Smooth muscle cell (in vitro differentiated cells): Measurements from ENCODE around the gene ROBO4. TPM values are rescaled to one million over a fixed set of nuclear protein-coding genes. Genes with fewer than 3 reads are reported as not detected.

ENCODE experiments used
- DNase-seq: peaks from one replicate; lab custom pipeline; 2025; ENCODE audit not compliant: unreplicated experiment; lab: John Stamatoyannopoulos, UW
- H2AFZ ChIP-seq: fragments of 200-600 bp; sonication (generic); 2 replicates; pipeline ENCODE4 v1.6.0; 2016; ENCODE audit warnings: antibody characterized with exemption, low read depth, mild to moderate bottlenecking
- H3F3A ChIP-seq: fragments of 200-600 bp; sonication (generic); 2 replicates; pipeline ENCODE4 v1.6.0; 2017; ENCODE audit warnings: antibody characterized with exemption, low read depth
- H3K27ac ChIP-seq: fragments of 200-600 bp; sonication (generic); 2 replicates; pipeline ENCODE4 v1.5.1; 2016; ENCODE audit warnings: low read depth, mild to moderate bottlenecking
- H3K27me3 ChIP-seq: fragments of 200-600 bp; sonication (generic); 2 replicates; pipeline ENCODE4 v1.6.1; 2016; ENCODE audit warnings: low read depth, mild to moderate bottlenecking
- H3K36me3 ChIP-seq: fragments of 200-600 bp; sonication (generic); 2 replicates; pipeline ENCODE4 v1.5.1; 2016; ENCODE audit warnings: low read depth
- H3K4me1 ChIP-seq: fragments of 200-600 bp; sonication (generic); 2 replicates; pipeline ENCODE4 v1.5.1; 2016; ENCODE audit warnings: low read depth
- H3K4me2 ChIP-seq: fragments of 200-600 bp; sonication (generic); 2 replicates; pipeline ENCODE4 v1.6.0; 2016; ENCODE audit warnings: mild to moderate bottlenecking
- H3K4me3 ChIP-seq: fragments of 200-600 bp; sonication (generic); 2 replicates; pipeline ENCODE4 v1.5.1; 2016; ENCODE audit warnings: mild to moderate bottlenecking
- H3K79me2 ChIP-seq: fragments of 200-600 bp; sonication (generic); 2 replicates; pipeline ENCODE4 v1.6.0; 2016; ENCODE audit warnings: low read depth, mild to moderate bottlenecking
- H3K9ac ChIP-seq: fragments of 200-600 bp; sonication (generic); 2 replicates; pipeline ENCODE4 v1.6.0; 2016; ENCODE audit warnings: low read depth
- H3K9me3 ChIP-seq: fragments of 200-600 bp; sonication (generic); replicated peaks from 2 replicates; pipeline ENCODE4 v1.5.1; 2016; ENCODE audit warnings: low read depth
- H4K20me1 ChIP-seq: fragments of 200-600 bp; sonication (generic); 2 replicates; pipeline ENCODE4 v1.6.0; 2016; ENCODE audit warnings: low read depth
- CTCF ChIP-seq: fragments of 200-600 bp; sonication (generic); IDR thresholded peaks from 2 replicates; pipeline ENCODE4 v1.5.1; 2017; ENCODE audit warnings: borderline replicate concordance, mild to moderate bottlenecking, antibody characterized with exemption; ENCODE audit not compliant: insufficient read depth, poor library complexity, severe bottlenecking
- WGBS: methylation state at CpG from one replicate; pipeline ENCODE4 v1.1.7; 2016; ENCODE audit warnings: low lambda C conversion rate; 5-methylcytosine and 5-hydroxymethylcytosine counted together
- polyA plus RNA-seq: library from polyadenylated mRNA; unstranded; fragments of >200 nt; fragmentation: Nextera tagmentation; extraction: Ambion mirVana; gene quantifications from 2 replicates; pipeline ENCODE4 v1.2.1, GENCODE V29; 2016
- total RNA-seq: library from RNA; depleted of rRNA; stranded (reverse); fragments of >200 nt; gene quantifications from 2 replicates; pipeline ENCODE4 v1.2.3, GENCODE V29; 2014

The ROBO4 gene
- total and polyA plus RNA-seq, 2 experiments from 2014 or later = 0.40 TPM; not detected in 1

- Histone ChIP-seq H3K9me3 (no peaks in the 10 kb centered on the region), H2AFZ (no peak overlapping the region), H3K27ac (no peak overlapping the region), H4K20me1 (no peaks in the 10 kb centered on the region), H3K79me2 (no peaks in the 10 kb centered on the region), H3K36me3 (no peaks in the 10 kb centered on the region), H3F3A (peaks cover 10% of the 10 kb centered on the region), H3K9ac (no peak overlapping the region), H3K4me2 (peak overlapping the region; percentile 77), H3K4me1 (peaks cover 35% of the 10 kb centered on the region), H3K27me3 (peaks cover 55% of the 10 kb centered on the region), H3K4me3 (no peak overlapping the region)
- TF ChIP-seq CTCF = peak; percentile 48
- WGBS = 29% methylated on average over 3 of the region's 3 CpGs
- DNase-seq = no peak
These were observed 60.2 kb downstream of the ROBO4 start for GRCh38 chr11:124837491-124837856.

- peak overlapping the region; percentile 76 for H3K27ac ChIP-seq
- WGBS = 98% methylated on average over 8 of the region's 8 CpGs
These were observed 61.7 kb downstream of the ROBO4 start for GRCh38 chr11:124835918-124836317.

GRCh38 chr11:124834526-124835180 is 63.0 kb downstream of the ROBO4 start:
- no peak overlapping the region for H3K27ac ChIP-seq
- H3K9ac ChIP-seq = no peak overlapping the region
- no peaks in the 10 kb centered on the region for H3K9me3 ChIP-seq
- H3K79me2 ChIP-seq = no peaks in the 10 kb centered on the region
- peaks cover 31% of the 10 kb centered on the region for H3K27me3 ChIP-seq
- H3F3A ChIP-seq = peaks cover 10% of the 10 kb centered on the region
- no peak overlapping the region for H3K4me2 ChIP-seq
- no peak overlapping the region for H2AFZ ChIP-seq
- no peaks in the 10 kb centered on the region for H3K36me3 ChIP-seq
- H3K4me1 ChIP-seq = peaks cover 18% of the 10 kb centered on the region
- no peak overlapping the region for H3K4me3 ChIP-seq
- WGBS = 82% methylated on average over 3 of the region's 3 CpGs
- DNase-seq = no peak
- TF ChIP-seq CTCF = no peak
- H4K20me1 ChIP-seq = no peaks in the 10 kb centered on the region

More at GRCh38 chr11:124835918-124836317, 61.7 kb downstream of the ROBO4 start:
- Histone ChIP-seq H3K36me3 (no peaks in the 10 kb centered on the region), H3K4me2 (peak overlapping the region; percentile 77), H3F3A (peaks cover 10% of the 10 kb centered on the region), H3K9ac (no peak overlapping the region), H4K20me1 (no peaks in the 10 kb centered on the region), H3K9me3 (no peaks in the 10 kb centered on the region), H3K79me2 (no peaks in the 10 kb centered on the region), H3K4me1 (peaks cover 26% of the 10 kb centered on the region), H3K27me3 (peaks cover 43% of the 10 kb centered on the region), H2AFZ (peak overlapping the region; percentile 88), H3K4me3 (peak overlapping the region; percentile 38)
- DNase-seq = no peak
- TF ChIP-seq CTCF = no peak

Other genes starting within 250 kb of the ROBO4 start
- 12.5 and 14.1 TPM in 2 replicates for gene SIAE, start 224.1 kb downstream of the ROBO4 start, total RNA-seq
- 9.7 and 11.5 TPM in 2 replicates for gene SIAE, start 224.1 kb downstream of the ROBO4 start, polyA plus RNA-seq
- 6.1 and 12.2 TPM in 2 replicates for gene SPA17, start 224.0 kb downstream of the ROBO4 start, total RNA-seq
- 7.4 and 9.2 TPM in 2 replicates for gene SPA17, start 224.0 kb downstream of the ROBO4 start, polyA plus RNA-seq
- gene NRGN, start 157.9 kb downstream of the ROBO4 start, total RNA-seq = 1.2 TPM in 1 of 2 replicates, not detected in the other
- gene NRGN, start 157.9 kb downstream of the ROBO4 start, polyA plus RNA-seq = 2.0 and 2.8 TPM in 2 replicates
- gene VSIG2, start 145.6 kb downstream of the ROBO4 start, total RNA-seq = not detected in 2 replicates
- not detected in 2 replicates for gene VSIG2, start 145.6 kb downstream of the ROBO4 start, polyA plus RNA-seq
- gene ESAM, start 135.6 kb downstream of the ROBO4 start, total RNA-seq = 0.31 and 0.76 TPM in 2 replicates
- gene ESAM, start 135.6 kb downstream of the ROBO4 start, polyA plus RNA-seq = 0.94 and 1.5 TPM in 2 replicates
- gene MSANTD2, start 97.5 kb downstream of the ROBO4 start, total RNA-seq = 18.8 and 25.3 TPM in 2 replicates
- 11.4 and 13.6 TPM in 2 replicates for gene MSANTD2, start 97.5 kb downstream of the ROBO4 start, polyA plus RNA-seq
- 8.9 and 10.4 TPM in 2 replicates for gene ROBO3, start 32.4 kb downstream of the ROBO4 start, total RNA-seq
- 10.8 and 12.8 TPM in 2 replicates for gene ROBO3, start 32.4 kb downstream of the ROBO4 start, polyA plus RNA-seq
- not detected in 2 replicates for gene HEPN1, start 21.4 kb upstream of the ROBO4 start, total RNA-seq
- not detected in 2 replicates for gene HEPN1, start 21.4 kb upstream of the ROBO4 start, polyA plus RNA-seq
- not detected in 2 replicates for gene HEPACAM, start 38.2 kb upstream of the ROBO4 start, total RNA-seq
- gene HEPACAM, start 38.2 kb upstream of the ROBO4 start, polyA plus RNA-seq = not detected in 2 replicates
- gene CCDC15, start 56.3 kb upstream of the ROBO4 start, total RNA-seq = 2.7 and 4.0 TPM in 2 replicates
- 1.2 and 1.9 TPM in 2 replicates for gene CCDC15, start 56.3 kb upstream of the ROBO4 start, polyA plus RNA-seq
- 3.3 and 5.3 TPM in 2 replicates for gene SLC37A2, start 165.4 kb upstream of the ROBO4 start, total RNA-seq
- 0.69 and 0.71 TPM in 2 replicates for gene SLC37A2, start 165.4 kb upstream of the ROBO4 start, polyA plus RNA-seq
- gene TMEM218, start 213.8 kb upstream of the ROBO4 start, total RNA-seq = 22.1 and 24.5 TPM in 2 replicates
- 22.7 and 30.7 TPM in 2 replicates for gene TMEM218, start 213.8 kb upstream of the ROBO4 start, polyA plus RNA-seq